WTC11 (cell line): ENCODE results near the gene KRTAP10-2.

ENCODE experiments used
- TCF7 ChIP-seq: sonication (generic); formaldehyde crosslinking; IDR thresholded peaks from 2 replicates; pipeline ENCODE4 v1.8.0; 2022; ENCODE audit warnings: mild to moderate bottlenecking, low read depth, missing genetic modification reagents, moderate library complexity
- ZNF423 ChIP-seq: fragments of 250-450 bp; sonication (Bioruptor Pico); IDR thresholded peaks from 2 replicates; pipeline ENCODE4 v2.1.2; 2022; ENCODE audit warnings: mild to moderate bottlenecking, moderate library complexity
- TF ChIP-seq, protein P1 (sequence below): fragments of 200-600 bp; IDR thresholded peaks from 2 replicates; pipeline ENCODE4 v1.8.0; 2022; ENCODE audit warnings: antibody characterized with exemption

DNA sequence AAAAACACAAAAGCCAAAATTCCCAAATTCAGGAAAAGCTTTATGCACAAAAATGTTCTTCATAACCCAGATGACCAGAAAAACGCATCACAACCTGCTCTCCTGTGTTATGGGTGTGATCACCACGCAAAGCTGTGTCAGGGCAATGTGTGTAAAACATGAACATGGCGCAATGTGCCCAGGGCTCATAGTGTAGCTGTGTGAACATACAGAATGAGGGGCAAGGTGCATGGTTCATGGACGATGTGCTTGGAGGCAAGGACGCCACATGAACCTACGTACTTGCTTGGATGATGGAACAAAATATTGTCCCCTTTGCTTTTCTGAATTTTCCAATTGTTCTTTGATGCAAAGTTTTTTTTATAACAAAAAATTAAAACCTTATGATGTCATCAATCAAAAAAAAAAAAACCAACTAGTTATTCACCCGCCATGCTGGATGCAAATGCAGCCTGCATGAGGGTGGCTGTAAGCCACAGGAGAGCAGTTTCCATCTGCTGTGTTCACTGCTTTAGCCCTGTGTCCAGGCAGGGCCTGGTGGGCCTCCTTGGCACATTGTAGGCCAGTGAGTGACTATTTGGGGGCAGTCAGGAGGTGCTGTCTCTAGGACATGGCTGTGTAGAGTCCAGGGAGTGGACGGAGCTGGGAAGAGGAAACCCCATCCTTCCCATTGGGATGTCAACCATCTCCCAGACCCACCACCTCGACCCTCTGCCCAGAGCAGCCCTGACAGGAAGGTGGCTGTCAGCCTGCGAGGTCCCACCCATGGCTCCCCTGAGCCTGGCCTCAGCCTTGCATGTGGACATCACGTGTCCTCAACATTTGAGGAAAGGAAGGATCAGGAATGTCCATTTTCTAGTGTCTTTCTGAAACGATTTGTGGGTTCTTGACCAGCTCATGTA is 25.0 kb downstream of the KRTAP10-2 start:
- TF ChIP-seq, protein P1, sequence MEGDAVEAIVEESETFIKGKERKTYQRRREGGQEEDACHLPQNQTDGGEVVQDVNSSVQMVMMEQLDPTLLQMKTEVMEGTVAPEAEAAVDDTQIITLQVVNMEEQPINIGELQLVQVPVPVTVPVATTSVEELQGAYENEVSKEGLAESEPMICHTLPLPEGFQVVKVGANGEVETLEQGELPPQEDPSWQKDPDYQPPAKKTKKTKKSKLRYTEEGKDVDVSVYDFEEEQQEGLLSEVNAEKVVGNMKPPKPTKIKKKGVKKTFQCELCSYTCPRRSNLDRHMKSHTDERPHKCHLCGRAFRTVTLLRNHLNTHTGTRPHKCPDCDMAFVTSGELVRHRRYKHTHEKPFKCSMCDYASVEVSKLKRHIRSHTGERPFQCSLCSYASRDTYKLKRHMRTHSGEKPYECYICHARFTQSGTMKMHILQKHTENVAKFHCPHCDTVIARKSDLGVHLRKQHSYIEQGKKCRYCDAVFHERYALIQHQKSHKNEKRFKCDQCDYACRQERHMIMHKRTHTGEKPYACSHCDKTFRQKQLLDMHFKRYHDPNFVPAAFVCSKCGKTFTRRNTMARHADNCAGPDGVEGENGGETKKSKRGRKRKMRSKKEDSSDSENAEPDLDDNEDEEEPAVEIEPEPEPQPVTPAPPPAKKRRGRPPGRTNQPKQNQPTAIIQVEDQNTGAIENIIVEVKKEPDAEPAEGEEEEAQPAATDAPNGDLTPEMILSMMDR: no peak
- no peak for TF ChIP-seq TCF7
- no peak for TF ChIP-seq ZNF423 (CRISPR knock-in tag)
